Smooth muscle cell (in vitro differentiated cells): ENCODE measurements around the gene TRAPPC3L. TPM values are rescaled to one million over a fixed set of nuclear protein-coding genes. Genes with fewer than 3 reads are reported as not detected.

Experiments used
- DNase-seq: peaks from one replicate; lab custom pipeline; 2025; ENCODE audit not compliant: unreplicated experiment; lab: John Stamatoyannopoulos, UW
- H2AFZ ChIP-seq: fragments of 200-600 bp; sonication (generic); 2 replicates; pipeline ENCODE4 v1.6.0; 2016; ENCODE audit warnings: antibody characterized with exemption, low read depth, mild to moderate bottlenecking
- H3F3A ChIP-seq: fragments of 200-600 bp; sonication (generic); 2 replicates; pipeline ENCODE4 v1.6.0; 2017; ENCODE audit warnings: antibody characterized with exemption, low read depth
- H3K27ac ChIP-seq: fragments of 200-600 bp; sonication (generic); 2 replicates; pipeline ENCODE4 v1.5.1; 2016; ENCODE audit warnings: low read depth, mild to moderate bottlenecking
- H3K27me3 ChIP-seq: fragments of 200-600 bp; sonication (generic); 2 replicates; pipeline ENCODE4 v1.6.1; 2016; ENCODE audit warnings: low read depth, mild to moderate bottlenecking
- H3K36me3 ChIP-seq: fragments of 200-600 bp; sonication (generic); 2 replicates; pipeline ENCODE4 v1.5.1; 2016; ENCODE audit warnings: low read depth
- H3K4me1 ChIP-seq: fragments of 200-600 bp; sonication (generic); 2 replicates; pipeline ENCODE4 v1.5.1; 2016; ENCODE audit warnings: low read depth
- H3K4me2 ChIP-seq: fragments of 200-600 bp; sonication (generic); 2 replicates; pipeline ENCODE4 v1.6.0; 2016; ENCODE audit warnings: mild to moderate bottlenecking
- H3K4me3 ChIP-seq: fragments of 200-600 bp; sonication (generic); 2 replicates; pipeline ENCODE4 v1.5.1; 2016; ENCODE audit warnings: mild to moderate bottlenecking
- H3K79me2 ChIP-seq: fragments of 200-600 bp; sonication (generic); 2 replicates; pipeline ENCODE4 v1.6.0; 2016; ENCODE audit warnings: low read depth, mild to moderate bottlenecking
- H3K9ac ChIP-seq: fragments of 200-600 bp; sonication (generic); 2 replicates; pipeline ENCODE4 v1.6.0; 2016; ENCODE audit warnings: low read depth
- H3K9me3 ChIP-seq: fragments of 200-600 bp; sonication (generic); replicated peaks from 2 replicates; pipeline ENCODE4 v1.5.1; 2016; ENCODE audit warnings: low read depth
- H4K20me1 ChIP-seq: fragments of 200-600 bp; sonication (generic); 2 replicates; pipeline ENCODE4 v1.6.0; 2016; ENCODE audit warnings: low read depth
- WGBS: methylation state at CpG from one replicate; pipeline ENCODE4 v1.1.7; 2016; ENCODE audit warnings: low lambda C conversion rate; 5-methylcytosine and 5-hydroxymethylcytosine counted together
- polyA plus RNA-seq: library from polyadenylated mRNA; unstranded; fragments of >200 nt; fragmentation: Nextera tagmentation; extraction: Ambion mirVana; gene quantifications from 2 replicates; pipeline ENCODE4 v1.2.1, GENCODE V29; 2016
- total RNA-seq: library from RNA; depleted of rRNA; stranded (reverse); fragments of >200 nt; gene quantifications from 2 replicates; pipeline ENCODE4 v1.2.3, GENCODE V29; 2014
- TF ChIP-seq, protein P1 (sequence below): fragments of 200-600 bp; sonication (generic); IDR thresholded peaks from 2 replicates; pipeline ENCODE4 v1.5.1; 2017; ENCODE audit warnings: borderline replicate concordance, mild to moderate bottlenecking, antibody characterized with exemption; ENCODE audit not compliant: insufficient read depth, poor library complexity, severe bottlenecking

TRAPPC3L gene
- total and polyA plus RNA-seq, 2 experiments from 2014 or later: 0.11 TPM; not detected in 1

DNA sequence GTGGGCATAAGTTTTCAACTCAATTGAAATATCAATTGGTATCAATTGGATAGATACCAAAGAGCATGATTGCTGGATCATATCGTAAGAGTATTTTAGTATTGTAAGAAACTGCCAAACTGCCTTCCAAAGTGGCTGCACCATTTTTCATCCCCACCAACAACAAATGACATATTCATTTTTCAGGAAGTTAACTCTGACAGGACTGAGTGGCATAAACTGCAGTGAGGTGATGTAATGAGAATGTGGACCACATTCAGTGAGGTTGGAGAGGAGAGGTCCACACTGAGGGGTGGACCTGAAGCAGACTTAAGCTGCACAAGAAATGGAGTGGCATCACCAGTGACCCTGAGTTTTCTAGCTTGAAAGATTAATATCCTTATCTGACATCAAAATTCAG, 95.9 kb downstream of the TRAPPC3L start:
- H3K9me3 ChIP-seq: no peaks in the 10 kb centered on the region
- no peaks in the 10 kb centered on the region for H4K20me1 ChIP-seq
- TF ChIP-seq, protein P1, sequence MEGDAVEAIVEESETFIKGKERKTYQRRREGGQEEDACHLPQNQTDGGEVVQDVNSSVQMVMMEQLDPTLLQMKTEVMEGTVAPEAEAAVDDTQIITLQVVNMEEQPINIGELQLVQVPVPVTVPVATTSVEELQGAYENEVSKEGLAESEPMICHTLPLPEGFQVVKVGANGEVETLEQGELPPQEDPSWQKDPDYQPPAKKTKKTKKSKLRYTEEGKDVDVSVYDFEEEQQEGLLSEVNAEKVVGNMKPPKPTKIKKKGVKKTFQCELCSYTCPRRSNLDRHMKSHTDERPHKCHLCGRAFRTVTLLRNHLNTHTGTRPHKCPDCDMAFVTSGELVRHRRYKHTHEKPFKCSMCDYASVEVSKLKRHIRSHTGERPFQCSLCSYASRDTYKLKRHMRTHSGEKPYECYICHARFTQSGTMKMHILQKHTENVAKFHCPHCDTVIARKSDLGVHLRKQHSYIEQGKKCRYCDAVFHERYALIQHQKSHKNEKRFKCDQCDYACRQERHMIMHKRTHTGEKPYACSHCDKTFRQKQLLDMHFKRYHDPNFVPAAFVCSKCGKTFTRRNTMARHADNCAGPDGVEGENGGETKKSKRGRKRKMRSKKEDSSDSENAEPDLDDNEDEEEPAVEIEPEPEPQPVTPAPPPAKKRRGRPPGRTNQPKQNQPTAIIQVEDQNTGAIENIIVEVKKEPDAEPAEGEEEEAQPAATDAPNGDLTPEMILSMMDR: no peak
- no peak overlapping the region for H3K27ac ChIP-seq
- no peak overlapping the region for H3K9ac ChIP-seq
- H2AFZ ChIP-seq: no peak overlapping the region
- no peak for DNase-seq
- H3K79me2 ChIP-seq: no peaks in the 10 kb centered on the region
- WGBS: 100% methylated on average over 1 of the region's 1 CpG
- no peaks in the 10 kb centered on the region for H3K27me3 ChIP-seq
- peaks cover 6% of the 10 kb centered on the region for H3F3A ChIP-seq
- no peak overlapping the region for H3K4me2 ChIP-seq
- H3K4me3 ChIP-seq: no peak overlapping the region
- H3K36me3 ChIP-seq: no peaks in the 10 kb centered on the region
- peaks cover 7% of the 10 kb centered on the region for H3K4me1 ChIP-seq

DNA sequence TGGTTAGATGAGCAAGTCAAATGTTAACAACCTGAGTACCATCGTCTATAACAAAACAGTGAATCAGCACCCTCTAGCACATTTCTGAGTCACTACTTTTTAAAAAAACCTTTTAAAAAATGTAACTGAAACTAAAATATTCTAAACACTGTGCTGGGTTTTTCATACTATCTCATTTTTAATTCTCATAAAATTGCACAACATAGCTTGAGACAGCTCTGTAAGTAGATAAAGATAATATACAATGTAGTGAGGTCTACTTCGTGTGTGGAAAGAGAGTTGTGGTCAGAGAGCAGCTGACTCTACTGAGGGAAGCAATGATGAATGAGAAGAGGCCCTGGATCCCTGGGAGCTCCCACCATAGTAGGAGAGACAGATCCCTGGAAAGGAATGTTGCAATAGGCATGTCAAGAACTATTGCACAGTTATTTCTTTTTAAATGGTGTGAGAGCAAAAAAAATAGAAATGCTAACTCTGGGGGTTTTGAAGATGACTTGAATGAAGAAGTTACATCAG, 97.9 kb downstream of the TRAPPC3L start:
- peaks cover 6% of the 10 kb centered on the region for H3F3A ChIP-seq
- H3K4me3 ChIP-seq: peak overlapping the region; percentile 15
- TF ChIP-seq, protein P1: no peak
- H3K9ac ChIP-seq: no peak overlapping the region
- 5% methylated on average over 2 of the region's 2 CpGs for WGBS
- H3K27me3 ChIP-seq: no peaks in the 10 kb centered on the region
- no peaks in the 10 kb centered on the region for H3K79me2 ChIP-seq
- H4K20me1 ChIP-seq: no peaks in the 10 kb centered on the region
- H3K4me2 ChIP-seq: peak overlapping the region; percentile 77
- no peaks in the 10 kb centered on the region for H3K36me3 ChIP-seq
- H3K4me1 ChIP-seq: peaks cover 7% of the 10 kb centered on the region
- no peaks in the 10 kb centered on the region for H3K9me3 ChIP-seq
- peak; percentile 3 for DNase-seq
- H2AFZ ChIP-seq: no peak overlapping the region
- peak overlapping the region; percentile 94 for H3K27ac ChIP-seq

DNA sequence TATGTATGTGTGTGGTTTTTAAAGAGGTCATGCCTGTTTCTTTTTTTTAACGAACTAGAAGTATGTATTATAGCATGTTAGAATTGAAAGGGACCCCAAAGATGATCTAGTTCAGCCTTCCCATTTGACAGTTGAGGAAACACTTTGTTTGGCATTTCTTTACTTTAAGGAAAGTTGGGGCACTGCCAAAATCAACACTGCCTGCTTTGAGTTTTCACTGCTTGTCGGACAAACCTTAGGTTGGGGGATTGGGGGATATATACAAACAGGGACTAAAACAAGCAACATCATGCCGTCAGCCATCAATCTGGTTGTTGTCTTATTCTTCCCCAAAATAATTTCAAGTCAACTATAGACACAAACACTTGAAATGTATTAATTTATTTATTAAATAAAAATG, 98.4 kb downstream of the TRAPPC3L start:
- no peaks in the 10 kb centered on the region for H3K27me3 ChIP-seq
- no peak for DNase-seq
- H3K9me3 ChIP-seq: no peaks in the 10 kb centered on the region
- H3K36me3 ChIP-seq: no peaks in the 10 kb centered on the region
- peak overlapping the region; percentile 15 for H3K4me3 ChIP-seq
- peak overlapping the region; percentile 94 for H3K27ac ChIP-seq
- H3K4me1 ChIP-seq: peaks cover 7% of the 10 kb centered on the region
- H3K9ac ChIP-seq: peak overlapping the region; percentile 42
- no peaks in the 10 kb centered on the region for H4K20me1 ChIP-seq
- TF ChIP-seq, protein P1: no peak
- peaks cover 6% of the 10 kb centered on the region for H3F3A ChIP-seq
- WGBS: 45% methylated on average over 3 of the region's 3 CpGs
- no peak overlapping the region for H2AFZ ChIP-seq
- no peaks in the 10 kb centered on the region for H3K79me2 ChIP-seq
- peak overlapping the region; percentile 77 for H3K4me2 ChIP-seq

DNA sequence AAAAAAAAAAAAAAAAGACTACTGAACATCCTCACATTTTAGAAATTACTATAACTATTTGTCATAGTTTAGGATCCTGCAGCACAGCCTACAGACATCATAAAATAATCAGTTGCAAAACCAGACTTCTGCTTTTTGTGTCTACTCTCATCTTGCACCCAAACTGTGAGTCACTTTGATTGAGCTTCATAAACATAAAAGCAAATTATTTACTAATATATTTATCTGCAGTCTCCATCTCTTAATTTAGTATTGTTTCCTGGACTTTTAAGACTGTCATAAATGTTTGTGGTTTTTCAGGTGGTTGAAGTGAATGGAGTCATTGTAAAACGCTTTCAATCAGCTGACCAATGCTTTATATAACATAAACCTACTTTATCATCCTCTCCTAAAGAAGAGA, 99.1 kb downstream of the TRAPPC3L start:
- Histone ChIP-seq H4K20me1 (no peaks in the 10 kb centered on the region), H3K4me2 (peak overlapping the region; percentile 77), H3K79me2 (no peaks in the 10 kb centered on the region), H2AFZ (no peak overlapping the region), H3K27me3 (no peaks in the 10 kb centered on the region), H3K4me1 (peaks cover 7% of the 10 kb centered on the region), H3F3A (peaks cover 6% of the 10 kb centered on the region), H3K36me3 (no peaks in the 10 kb centered on the region), H3K4me3 (no peak overlapping the region), H3K9me3 (no peaks in the 10 kb centered on the region), H3K27ac (peak overlapping the region; percentile 94), H3K9ac (peak overlapping the region; percentile 42)
- WGBS: 54% methylated on average over 1 of the region's 1 CpG
- no peak for DNase-seq
- TF ChIP-seq, protein P1: no peak
